GM11168 (cell line): ENCODE data around the gene EIF1B.

Experiments
- in situ Hi-C: fragments of 300-500 bp; cut with MboI; formaldehyde crosslinking; loops from one replicate; pipeline ENCODE4 v1.12.0; 2022; ENCODE audit warnings: low sequenced_read_pairs; ENCODE audit not compliant: unreplicated experiment

Gene EIF1B

GRCh38 chr3:40307176-40307575 lies 2.3 kb upstream of the EIF1B start:
- in situ Hi-C loops: loop anchor here (5.0 to 25.0 kb wide), 2 partner anchors 115 to 1580 kb away; no protein-coding TSS in a partner anchor

GRCh38 chr3:40308725-40309417 lies 636 bp upstream of the EIF1B start:
- in situ Hi-C loops: loop anchor here (5.0 to 25.0 kb wide), 2 partner anchors 117 to 1578 kb away; no protein-coding TSS in a partner anchor

GRCh38 chr3:40309925-40310695 lies 603 bp downstream of the EIF1B start:
- in situ Hi-C loops: loop anchor here (5.0 to 25.0 kb wide), 2 partner anchors 118 to 1577 kb away; no protein-coding TSS in a partner anchor

GRCh38 chr3:40310705-40311104 lies 1.2 kb downstream of the EIF1B start:
- in situ Hi-C loops: loop anchor here (25.0 kb wide), 1 partner anchor 1577 kb away; no protein-coding TSS in a partner anchor

GRCh38 chr3:40312661-40313226 lies 3.2 kb downstream of the EIF1B start:
- in situ Hi-C loops: loop anchor here (25.0 kb wide), 1 partner anchor 1575 kb away; no protein-coding TSS in a partner anchor

GRCh38 chr3:40313975-40314860 lies 4.7 kb downstream of the EIF1B start:
- in situ Hi-C loops: loop anchor here (25.0 kb wide), 1 partner anchor 1573 kb away; no protein-coding TSS in a partner anchor

GRCh38 chr3:40317061-40317855 lies 7.8 kb downstream of the EIF1B start:
- in situ Hi-C loops: loop anchor here (25.0 kb wide), 1 partner anchor 1570 kb away; no protein-coding TSS in a partner anchor

- in situ Hi-C loops: loop anchor here (25.0 kb wide), 1 partner anchor 1565 kb away; no protein-coding TSS in a partner anchor
Measured at GRCh38 chr3:40321818-40322217, 12.3 kb downstream of the EIF1B start.

GRCh38 chr3:40323946-40324345 lies 14.4 kb downstream of the EIF1B start:
- in situ Hi-C loops: loop anchor here (25.0 kb wide), 1 partner anchor 1563 kb away; no protein-coding TSS in a partner anchor

- in situ Hi-C loops: loop anchor here (25.0 kb wide), 2 partner anchors 188 to 1563 kb away; partner anchors contain the start of genes ZNF620 and ZNF621
Measured at GRCh38 chr3:40324621-40325020, 15.1 kb downstream of the EIF1B start.

- in situ Hi-C loops: loop anchor here (25.0 kb wide), 1 partner anchor 187 kb away; the partner anchor contains the start of genes ZNF620 and ZNF621
Measured at GRCh38 chr3:40325465-40325864, 16.0 kb downstream of the EIF1B start.

- in situ Hi-C loops: loop anchor here (25.0 kb wide), 1 partner anchor 184 kb away; the partner anchor contains the start of genes ZNF620 and ZNF621
Measured at GRCh38 chr3:40328374-40328773, 18.9 kb downstream of the EIF1B start.

GRCh38 chr3:40329071-40329470 lies 19.6 kb downstream of the EIF1B start:
- in situ Hi-C loops: loop anchor here (25.0 kb wide), 1 partner anchor 183 kb away; the partner anchor contains the start of genes ZNF620 and ZNF621

GRCh38 chr3:40332684-40333083 lies 23.2 kb downstream of the EIF1B start:
- in situ Hi-C loops: loop anchor here (25.0 kb wide), 1 partner anchor 180 kb away; the partner anchor contains the start of genes ZNF620 and ZNF621

GRCh38 chr3:40333416-40333815 lies 23.9 kb downstream of the EIF1B start:
- in situ Hi-C loops: loop anchor here (25.0 kb wide), 1 partner anchor 179 kb away; the partner anchor contains the start of genes ZNF620 and ZNF621

GRCh38 chr3:40333852-40334251 lies 24.3 kb downstream of the EIF1B start:
- in situ Hi-C loops: loop anchor here (25.0 kb wide), 1 partner anchor 178 kb away; the partner anchor contains the start of genes ZNF620 and ZNF621

- in situ Hi-C loops: loop anchor here (25.0 kb wide), 1 partner anchor 176 kb away; the partner anchor contains the start of genes ZNF620 and ZNF621
Measured at GRCh38 chr3:40336101-40336500, 26.6 kb downstream of the EIF1B start.
